ENCODE measurements around the gene SLC46A3.

DNA sequence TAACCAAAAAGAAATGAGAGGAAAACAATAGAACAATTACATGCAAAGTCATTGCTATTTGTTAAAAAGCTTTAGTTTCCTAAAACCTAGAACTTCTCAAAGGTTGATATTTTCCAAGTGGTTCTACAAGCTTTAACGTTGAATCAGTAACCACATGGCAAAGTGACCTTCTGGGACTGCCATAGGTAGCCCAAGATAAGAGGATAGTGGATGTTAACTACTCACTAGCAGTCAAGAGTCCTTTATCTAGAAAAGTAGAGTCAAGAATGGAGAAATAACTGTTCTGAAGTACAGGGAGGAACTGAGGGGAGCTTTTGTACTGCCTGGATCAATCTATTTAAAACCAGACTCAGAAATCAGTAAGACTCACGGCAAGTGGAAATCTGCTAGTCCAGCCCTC lies 9.9 kb upstream of the SLC46A3 start:
- TF ChIP-seq, protein P1, sequence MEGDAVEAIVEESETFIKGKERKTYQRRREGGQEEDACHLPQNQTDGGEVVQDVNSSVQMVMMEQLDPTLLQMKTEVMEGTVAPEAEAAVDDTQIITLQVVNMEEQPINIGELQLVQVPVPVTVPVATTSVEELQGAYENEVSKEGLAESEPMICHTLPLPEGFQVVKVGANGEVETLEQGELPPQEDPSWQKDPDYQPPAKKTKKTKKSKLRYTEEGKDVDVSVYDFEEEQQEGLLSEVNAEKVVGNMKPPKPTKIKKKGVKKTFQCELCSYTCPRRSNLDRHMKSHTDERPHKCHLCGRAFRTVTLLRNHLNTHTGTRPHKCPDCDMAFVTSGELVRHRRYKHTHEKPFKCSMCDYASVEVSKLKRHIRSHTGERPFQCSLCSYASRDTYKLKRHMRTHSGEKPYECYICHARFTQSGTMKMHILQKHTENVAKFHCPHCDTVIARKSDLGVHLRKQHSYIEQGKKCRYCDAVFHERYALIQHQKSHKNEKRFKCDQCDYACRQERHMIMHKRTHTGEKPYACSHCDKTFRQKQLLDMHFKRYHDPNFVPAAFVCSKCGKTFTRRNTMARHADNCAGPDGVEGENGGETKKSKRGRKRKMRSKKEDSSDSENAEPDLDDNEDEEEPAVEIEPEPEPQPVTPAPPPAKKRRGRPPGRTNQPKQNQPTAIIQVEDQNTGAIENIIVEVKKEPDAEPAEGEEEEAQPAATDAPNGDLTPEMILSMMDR (IDR thresholded peaks at IDR 0.05), result no peak
- no peak for TF ChIP-seq EP300 (IDR thresholded peaks at IDR 0.05)
- TF ChIP-seq POLR2AphosphoS5 (IDR thresholded peaks at IDR 0.05), result no peak
- TF ChIP-seq POLR2A (IDR thresholded peaks at IDR 0.05), result no peak

Measured in suprapubic skin (tissue), 4 donors.